Endodermal cell (in vitro differentiated cells): Measurements from ENCODE around the gene ANKRD44. TPM values are rescaled to one million over a fixed set of nuclear protein-coding genes. Genes with fewer than 3 reads are reported as not detected.
A peak's percentile ranks its signal among the peaks of the same experiment; 100 is the strongest.

Experiments
- DNase-seq: peaks from one replicate; pipeline ENCODE4 v3.0.0-alpha.2; 2017
- H3K27ac ChIP-seq: 2 replicates; pipeline ENCODE4 v1.5.1; 2013; ENCODE audit warnings: mild to moderate bottlenecking, low read depth, low read length, moderate library complexity
- H3K27me3 ChIP-seq: 2 replicates; pipeline ENCODE4 v1.6.1; 2013; ENCODE audit warnings: mild to moderate bottlenecking, low read length, moderate library complexity; ENCODE audit not compliant: insufficient read depth, control insufficient read depth, poor library complexity, severe bottlenecking
- H3K36me3 ChIP-seq: 2 replicates; pipeline ENCODE4 v1.7.0; 2013; ENCODE audit warnings: mild to moderate bottlenecking, low read length, moderate library complexity; ENCODE audit not compliant: control insufficient read depth, insufficient read depth
- H3K4me1 ChIP-seq: one replicate; pipeline ENCODE4 v1.7.0; 2013; ENCODE audit warnings: low read length; ENCODE audit not compliant: control insufficient read depth, insufficient read depth
- H3K4me3 ChIP-seq: 2 replicates; pipeline ENCODE4 v1.5.1; 2013; ENCODE audit warnings: mild to moderate bottlenecking, low read length, moderate library complexity
- H3K9ac ChIP-seq: 2 replicates; pipeline ENCODE4 v1.6.1; 2013; ENCODE audit warnings: mild to moderate bottlenecking, low read length, moderate library complexity; ENCODE audit not compliant: poor library complexity, severe bottlenecking; ENCODE audit errors: extremely low read depth
- H3K9me3 ChIP-seq: 2 replicates; pipeline ENCODE4 v1.6.1; 2013; ENCODE audit warnings: mild to moderate bottlenecking, low read length, moderate library complexity; ENCODE audit not compliant: control insufficient read depth
- H3K27ac Mint-ChIP-seq: 2 replicates; pipeline ENCODE4 v1.8.0; 2020; ENCODE audit warnings: mixed read lengths
- H3K27me3 Mint-ChIP-seq: 2 replicates; pipeline ENCODE4 v1.8.0; 2021; ENCODE audit warnings: mild to moderate bottlenecking, mixed read lengths; ENCODE audit not compliant: insufficient read depth
- H3K36me3 Mint-ChIP-seq: 2 replicates; pipeline ENCODE4 v1.8.0; 2020; ENCODE audit warnings: low read depth, mixed read lengths
- H3K4me1 Mint-ChIP-seq: 2 replicates; pipeline ENCODE4 v1.8.0; 2020; ENCODE audit warnings: mixed read lengths
- H3K4me3 Mint-ChIP-seq: 2 replicates; pipeline ENCODE4 v1.8.0; 2020; ENCODE audit warnings: mild to moderate bottlenecking, moderate library complexity, mixed read lengths
- H3K9me3 Mint-ChIP-seq: 2 replicates; pipeline ENCODE4 v1.8.0; 2020; ENCODE audit warnings: mild to moderate bottlenecking, mixed read lengths
- CTCF ChIP-seq: fragments of 200-600 bp; sonication (generic); conservative IDR thresholded peaks from 2 replicates; pipeline ENCODE4 v1.5.0; 2021; ENCODE audit warnings: antibody characterized with exemption, mild to moderate bottlenecking
- whole genome bisulfite sequencing, 2 experiments: methylation state at CpG; one replicate each; pipeline versions ENCODE4 v1.1.5 to v1.1.7; 2013; ENCODE audit warnings: missing lambda C conversion rate in 2 of 2, mixed read lengths in 1 of 2; ENCODE audit not compliant: insufficient coverage in 1 of 2, insufficient read length in 1 of 2; 5-methylcytosine and 5-hydroxymethylcytosine counted together
- total RNA-seq, 2 donors: library from RNA; stranded (reverse); fragmentation: NEBNext Ultra II Directional in 1 of 2; extraction: Animal tissue kit (Norgen Biotek cat#: 25700) in 1 of 2; gene quantifications; 2 replicates in 1 of 2; 3 replicates in 1 of 2; pipeline ENCODE4 v1.2.1, GENCODE V29; 2021

The ANKRD44 gene
- total RNA-seq, 2 donors from 2014 or later = 6.2 to 10.6 TPM

GRCh38 chr2:197209246-197209645, 101.3 kb downstream of the ANKRD44 start:
- no peaks in the 10 kb centered on the region for H3K27me3 ChIP-seq
- H3K27ac ChIP-seq = no peak overlapping the region
- no peaks in the 10 kb centered on the region for H3K36me3 ChIP-seq
- peaks cover 7% of the 10 kb centered on the region for H3K4me1 ChIP-seq
- no peak overlapping the region for H3K4me3 ChIP-seq
- DNase-seq = no peak
- peak overlapping the region; percentile 84 for H3K27ac Mint-ChIP-seq
- H3K9me3 Mint-ChIP-seq = no peaks in the 10 kb centered on the region
- H3K27me3 Mint-ChIP-seq = no peaks in the 10 kb centered on the region
- WGBS, 2 experiments = 90 to 100% methylated on average over 1 to 2 of the region's 2 CpGs
- no peak overlapping the region for H3K4me3 Mint-ChIP-seq
- peaks cover 22% of the 10 kb centered on the region for H3K4me1 Mint-ChIP-seq
- TF ChIP-seq CTCF = no peak
- no peaks in the 10 kb centered on the region for H3K9me3 ChIP-seq
- H3K36me3 Mint-ChIP-seq = no peaks in the 10 kb centered on the region
- H3K9ac ChIP-seq = no peak overlapping the region

DNA sequence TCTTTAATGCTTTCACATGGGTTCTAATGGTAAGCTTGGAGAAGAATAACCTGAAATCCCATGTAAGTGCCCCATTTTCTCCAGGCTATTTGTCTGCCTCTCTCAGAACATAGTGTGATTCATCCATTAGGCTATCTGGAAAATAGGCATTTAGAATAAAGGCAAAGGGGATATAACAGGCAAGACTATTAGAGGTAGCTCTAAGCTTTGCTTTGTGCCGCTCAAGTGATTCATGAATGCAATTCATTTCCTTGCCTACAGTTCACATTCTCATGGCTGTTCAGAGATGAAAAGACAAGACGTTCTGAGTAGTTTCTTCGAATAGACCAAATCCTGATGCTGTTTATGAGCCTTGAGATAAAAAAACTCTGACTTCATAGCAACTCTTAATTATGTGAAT, 101.7 kb downstream of the ANKRD44 start:
- TF ChIP-seq CTCF = no peak
- Mint-ChIP-seq H3K27ac (no peak overlapping the region), H3K4me1 (peaks cover 22% of the 10 kb centered on the region), H3K36me3 (no peaks in the 10 kb centered on the region), H3K9me3 (no peaks in the 10 kb centered on the region), H3K27me3 (no peaks in the 10 kb centered on the region), H3K4me3 (no peak overlapping the region)
- Histone ChIP-seq H3K9me3 (no peaks in the 10 kb centered on the region), H3K36me3 (no peaks in the 10 kb centered on the region), H3K9ac (no peak overlapping the region), H3K27ac (no peak overlapping the region), H3K4me1 (peaks cover 7% of the 10 kb centered on the region), H3K4me3 (no peak overlapping the region), H3K27me3 (no peaks in the 10 kb centered on the region)
- DNase-seq = no peak
- 0 to 33% methylated on average over 2 to 3 of the region's 3 CpGs for WGBS, 2 experiments

GRCh38 chr2:197208024-197208423, 102.6 kb downstream of the ANKRD44 start:
- H3K4me1 ChIP-seq = peaks cover 7% of the 10 kb centered on the region
- H3K27me3 ChIP-seq = no peaks in the 10 kb centered on the region
- no peaks in the 10 kb centered on the region for H3K36me3 ChIP-seq
- peaks cover 2% of the 10 kb centered on the region for H3K9me3 Mint-ChIP-seq
- no peak overlapping the region for H3K4me3 ChIP-seq
- H3K36me3 Mint-ChIP-seq = no peaks in the 10 kb centered on the region
- H3K27me3 Mint-ChIP-seq = no peaks in the 10 kb centered on the region
- H3K9ac ChIP-seq = no peak overlapping the region
- no peaks in the 10 kb centered on the region for H3K9me3 ChIP-seq
- H3K4me3 Mint-ChIP-seq = no peak overlapping the region
- no peak for DNase-seq
- 78 to 100% methylated on average over 2 to 5 of the region's 6 CpGs for WGBS, 2 experiments
- no peak overlapping the region for H3K27ac ChIP-seq
- no peak overlapping the region for H3K27ac Mint-ChIP-seq
- TF ChIP-seq CTCF = no peak
- H3K4me1 Mint-ChIP-seq = peaks cover 22% of the 10 kb centered on the region
